ENCODE measurements around the gene B3GALT2. TPM values are rescaled to one million over a fixed set of nuclear protein-coding genes. Genes with fewer than 3 reads are reported as not detected.
"Not testable (repeated sequence)": the region's sequence is repeated elsewhere in the genome, so short reads cannot be mapped to it uniquely, and the experiment has no call there.

B3GALT2 gene
- total RNA-seq (10 to 100 TPM; 36.4 to 73.5 (median 57.0) TPM), polyA plus RNA-seq (25.5 TPM)
- long read RNA-seq, donor 1, transcript B3GALT2-201 (2 exons, 3,274 nt) = major isoform, 96 of 99 reads
- long read RNA-seq, donor 1, partial matches to known transcripts = 0 of 99 reads
- long read RNA-seq, donor 1, other reads (novel, unspliced or antisense) = 3 of 99 reads
- long read RNA-seq, donor 2, transcript B3GALT2-201 (2 exons, 3,274 nt) = major isoform, 34 of 35 reads
- long read RNA-seq, donor 2, partial matches to known transcripts = 0 of 35 reads
- long read RNA-seq, donor 2, other reads (novel, unspliced or antisense) = 1 of 35 reads
- long read RNA-seq, donor 3, transcript B3GALT2-201 (2 exons, 3,274 nt) = major isoform, 64 of 68 reads
- long read RNA-seq, donor 3, partial matches to known transcripts = 0 of 68 reads
- long read RNA-seq, donor 3, other reads (novel, unspliced or antisense) = 4 of 68 reads
- long read RNA-seq, donor 4, transcript B3GALT2-201 (2 exons, 3,274 nt) = major isoform, 28 of 30 reads
- long read RNA-seq, donor 4, partial matches to known transcripts = 0 of 30 reads
- long read RNA-seq, donor 4, other reads (novel, unspliced or antisense) = 2 of 30 reads

DNA sequence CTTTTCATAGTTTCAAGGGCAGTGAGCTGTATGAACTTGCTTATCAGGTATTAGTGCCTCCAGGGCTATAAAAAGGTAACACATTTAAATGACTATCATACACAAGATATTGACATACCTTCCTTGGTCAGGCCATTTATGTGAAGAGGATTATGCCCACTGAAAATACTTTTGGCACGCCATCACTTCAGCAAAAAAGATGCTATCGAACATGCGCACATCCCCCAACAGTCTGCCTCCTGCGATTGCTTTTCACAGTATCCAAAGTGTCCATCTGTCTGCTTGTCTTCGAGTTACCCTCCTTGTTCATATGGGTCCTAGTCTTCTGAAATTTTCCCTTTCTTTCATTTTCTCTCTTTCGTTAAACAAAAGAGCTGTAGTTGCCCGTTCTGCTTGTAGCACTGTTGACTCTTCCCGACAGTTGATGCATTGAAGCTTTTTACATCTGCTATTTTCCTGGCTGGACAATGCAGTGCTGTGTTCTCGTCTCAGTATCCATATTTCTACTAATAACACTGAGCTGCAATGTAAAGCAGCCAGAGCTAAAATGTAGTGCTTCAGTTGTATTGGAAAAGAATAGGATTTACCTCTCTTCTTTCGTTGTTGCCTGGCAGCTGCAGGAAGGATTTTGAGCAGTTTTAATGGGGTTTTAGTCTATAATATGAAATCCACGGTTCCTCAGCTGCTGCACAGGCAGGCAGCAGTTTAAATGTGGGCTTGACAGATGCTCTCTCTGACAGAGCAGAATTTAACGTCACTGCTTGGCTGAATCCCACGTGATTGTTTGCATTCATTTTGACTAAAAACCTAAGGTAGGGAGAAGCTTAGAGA is at the start of gene B3GALT2:
Gene B3GALT2, minus strand, starts transcription at position 713 of the 831 bp plus-strand sequence. CDS start 5,051 bp downstream, outside the sequence.
- Histone ChIP-seq H3K9me3 (ENCODE audit: control insufficient read depth, low read length) (no peaks in the 10 kb centered on the region), H3K27ac (ENCODE audit: low read length) (peak within 1 kb of the TSS; percentile 82), H3K4me3 (ENCODE audit: low read length) (peak within 1 kb of the TSS; percentile 58), H3K27me3 (ENCODE audit: control insufficient read depth, insufficient read depth) (no peaks in the 10 kb centered on the region), H3K4me1 (ENCODE audit: control insufficient read depth, insufficient read depth, low read length) (no peaks in the 10 kb centered on the region)
- peak; percentile 73 to 75 for ATAC-seq
- intact Hi-C loops (cut with DNase I) = loop anchor here in 2 of 4 donors (5.0 to 10.0 kb wide), 3 partner anchors 471 to 1109 kb away; no protein-coding TSS in a partner anchor
- no peak for DNase-seq
- WGBS = 22% methylated on average over 13 of the region's 13 CpGs

DNA sequence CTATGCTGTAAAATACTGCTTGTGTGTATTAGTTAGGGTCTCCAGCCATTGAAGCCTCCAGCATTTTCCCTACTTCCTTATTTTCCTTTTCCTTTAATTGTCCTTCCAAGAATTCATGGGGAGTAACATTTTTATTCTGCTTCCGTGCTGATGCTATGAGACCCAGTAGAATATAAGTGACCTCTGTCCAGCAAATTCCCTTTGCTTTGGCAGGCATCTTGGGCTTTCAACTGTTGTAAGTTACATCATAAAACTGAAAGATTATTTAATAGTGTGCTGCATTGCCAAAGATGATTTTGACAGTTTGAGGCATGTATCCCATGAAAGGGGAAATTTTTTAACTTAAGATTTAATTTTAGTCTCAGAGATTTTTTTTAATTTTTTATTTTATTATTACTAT is 48.1 kb upstream of the B3GALT2 start:
- ATAC-seq (no peak), DNase-seq (no peak)
- H3K9me3 ChIP-seq (ENCODE audit: control insufficient read depth, low read length) = no peaks in the 10 kb centered on the region
- H3K27ac ChIP-seq (ENCODE audit: low read length) = no peak overlapping the region
- WGBS = 26% methylated on average over 1 of the region's 1 CpG
- H3K4me1 ChIP-seq (ENCODE audit: control insufficient read depth, insufficient read depth, low read length) = no peaks in the 10 kb centered on the region
- intact Hi-C loops (cut with DNase I) = no loop called here
- no peaks in the 10 kb centered on the region for H3K27me3 ChIP-seq (ENCODE audit: control insufficient read depth, insufficient read depth)
- no peak overlapping the region for H3K4me3 ChIP-seq (ENCODE audit: low read length)

DNA sequence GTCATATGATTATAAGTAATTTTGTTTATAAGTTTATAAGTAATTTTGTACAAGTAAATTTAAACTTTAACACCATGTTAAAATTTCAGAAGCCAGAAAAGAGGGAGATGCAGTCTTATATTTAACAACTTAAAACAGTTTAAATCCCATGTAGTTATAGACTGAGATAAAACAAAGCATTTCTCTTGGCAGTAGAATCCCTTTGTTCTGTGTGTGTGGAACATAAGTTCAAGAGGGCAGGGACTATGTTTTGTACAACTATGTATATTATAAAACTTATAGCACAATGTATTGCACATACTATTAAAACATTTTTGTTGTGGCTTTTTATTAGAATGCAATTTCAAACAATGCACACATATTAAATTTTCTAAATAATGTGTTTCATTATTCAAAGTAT is 44.7 kb upstream of the B3GALT2 start:
- DNase-seq; H3K27ac ChIP-seq (ENCODE audit: low read length); H3K4me3 ChIP-seq (ENCODE audit: low read length); ATAC-seq; intact Hi-C loops (cut with DNase I); H3K27me3 ChIP-seq (ENCODE audit: control insufficient read depth, insufficient read depth); H3K4me1 ChIP-seq (ENCODE audit: control insufficient read depth, insufficient read depth, low read length); H3K9me3 ChIP-seq (ENCODE audit: control insufficient read depth, low read length): not testable (repeated sequence)

DNA sequence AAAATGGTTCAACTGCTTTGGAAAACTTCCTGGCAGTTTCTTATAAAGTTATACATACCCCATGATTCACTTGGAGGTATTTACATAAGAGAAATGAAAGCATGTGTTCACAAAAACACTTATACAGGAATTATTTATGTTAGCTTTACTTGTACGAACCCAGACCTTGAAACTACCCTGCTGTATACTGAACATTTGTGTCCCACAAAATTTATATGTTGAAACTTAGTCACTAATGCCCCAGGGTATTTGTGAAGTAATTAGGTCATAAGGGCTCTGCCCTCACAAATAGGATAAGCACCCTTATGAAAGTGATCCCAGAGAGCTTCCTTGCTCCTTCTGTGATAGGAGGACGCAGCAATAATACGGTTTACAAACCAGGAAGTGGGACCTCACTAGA is 42.7 kb upstream of the B3GALT2 start:
- ATAC-seq (no peak), DNase-seq (no peak)
- Histone ChIP-seq H3K27me3 (ENCODE audit: control insufficient read depth, insufficient read depth) (no peaks in the 10 kb centered on the region), H3K27ac (ENCODE audit: low read length) (no peak overlapping the region), H3K9me3 (ENCODE audit: control insufficient read depth, low read length) (no peaks in the 10 kb centered on the region), H3K4me3 (ENCODE audit: low read length) (no peak overlapping the region), H3K4me1 (ENCODE audit: control insufficient read depth, insufficient read depth, low read length) (no peaks in the 10 kb centered on the region)
- intact Hi-C loops (cut with DNase I) = no loop called here
- 61% methylated on average over 3 of the region's 3 CpGs for WGBS

GRCh38 chr1:193222056-193222615 is 35.7 kb upstream of the B3GALT2 start:
- H3K27ac ChIP-seq (ENCODE audit: low read length) = no peak overlapping the region
- ATAC-seq = peak; percentile 52 to 71

GRCh38 chr1:193221651-193222050 is 35.2 kb upstream of the B3GALT2 start:
- H3K4me1 ChIP-seq (ENCODE audit: control insufficient read depth, insufficient read depth, low read length) = no peaks in the 10 kb centered on the region
- DNase-seq (no peak), ATAC-seq (no peak)
- no peak overlapping the region for H3K4me3 ChIP-seq (ENCODE audit: low read length)
- H3K9me3 ChIP-seq (ENCODE audit: control insufficient read depth, low read length) = no peaks in the 10 kb centered on the region
- intact Hi-C loops (cut with DNase I) = no loop called here
- no peaks in the 10 kb centered on the region for H3K27me3 ChIP-seq (ENCODE audit: control insufficient read depth, insufficient read depth)
- no peak overlapping the region for H3K27ac ChIP-seq (ENCODE audit: low read length)

More at GRCh38 chr1:193222056-193222615, 35.7 kb upstream of the B3GALT2 start:
- intact Hi-C loops (cut with DNase I) = no loop called here
- Histone ChIP-seq H3K4me1 (ENCODE audit: control insufficient read depth, insufficient read depth, low read length) (no peaks in the 10 kb centered on the region), H3K9me3 (ENCODE audit: control insufficient read depth, low read length) (no peaks in the 10 kb centered on the region), H3K27me3 (ENCODE audit: control insufficient read depth, insufficient read depth) (no peaks in the 10 kb centered on the region), H3K4me3 (ENCODE audit: low read length) (no peak overlapping the region)
- no peak for DNase-seq
- WGBS = 39% methylated on average over 8 of the region's 8 CpGs

DNA sequence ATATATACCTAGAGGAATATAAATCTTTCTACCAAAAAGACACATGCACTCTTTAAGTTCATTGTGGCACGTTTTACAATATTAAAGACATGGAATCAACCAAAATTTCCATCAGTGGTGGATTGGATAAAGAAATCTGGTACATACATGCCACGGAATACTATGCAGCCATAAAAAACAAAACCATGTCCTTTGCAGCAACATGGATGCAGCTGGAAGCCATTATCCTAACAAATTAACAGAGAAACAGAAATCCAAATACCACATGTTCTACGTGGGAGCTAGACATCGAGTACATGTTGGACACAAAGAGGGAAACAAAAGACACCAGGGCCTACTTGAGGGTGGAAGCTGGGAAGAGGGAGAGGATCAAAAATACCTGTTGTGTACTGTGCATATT is 33.0 kb upstream of the B3GALT2 start:
- intact Hi-C loops (cut with DNase I) = no loop called here
- ATAC-seq (no peak), DNase-seq (no peak)
- no peak overlapping the region for H3K27ac ChIP-seq (ENCODE audit: low read length)
- 94% methylated on average over 4 of the region's 4 CpGs for WGBS
- no peaks in the 10 kb centered on the region for H3K4me1 ChIP-seq (ENCODE audit: control insufficient read depth, insufficient read depth, low read length)
- H3K27me3 ChIP-seq (ENCODE audit: control insufficient read depth, insufficient read depth) = no peaks in the 10 kb centered on the region
- no peak overlapping the region for H3K4me3 ChIP-seq (ENCODE audit: low read length)
- no peaks in the 10 kb centered on the region for H3K9me3 ChIP-seq (ENCODE audit: control insufficient read depth, low read length)

GRCh38 chr1:193216920-193217319 is 30.5 kb upstream of the B3GALT2 start:
- peak; percentile 63 to 85 for ATAC-seq
- Histone ChIP-seq H3K27me3 (ENCODE audit: control insufficient read depth, insufficient read depth) (no peaks in the 10 kb centered on the region), H3K4me3 (ENCODE audit: low read length) (no peak overlapping the region), H3K27ac (ENCODE audit: low read length) (no peak overlapping the region), H3K4me1 (ENCODE audit: control insufficient read depth, insufficient read depth, low read length) (no peaks in the 10 kb centered on the region), H3K9me3 (ENCODE audit: control insufficient read depth, low read length) (no peaks in the 10 kb centered on the region)
- WGBS = 77% methylated on average over 8 of the region's 8 CpGs
- DNase-seq = peak; percentile 30 to 48 (median 47)
- intact Hi-C loops (cut with DNase I) = no loop called here

DNA sequence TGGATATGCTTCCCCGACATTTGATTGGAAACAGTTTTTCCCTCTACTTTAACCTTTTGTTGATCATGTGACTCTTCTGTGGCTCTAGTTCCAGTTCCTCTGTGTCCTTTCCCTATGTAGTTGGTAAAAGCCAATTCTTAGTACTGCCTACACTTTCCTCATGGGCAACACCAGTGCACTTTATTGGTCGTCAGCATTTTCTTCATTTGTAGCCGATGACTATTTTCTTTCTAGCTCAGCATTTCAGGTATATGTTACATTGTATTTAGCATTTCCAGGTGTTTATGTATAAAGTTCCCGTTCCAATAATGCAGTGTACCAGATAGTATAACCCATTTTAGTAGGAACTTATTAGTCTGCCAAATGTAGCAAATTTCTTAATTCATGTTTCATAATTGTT is 27.6 kb upstream of the B3GALT2 start:
- intact Hi-C loops (cut with DNase I) = no loop called here
- 97% methylated on average over 4 of the region's 4 CpGs for WGBS

DNA sequence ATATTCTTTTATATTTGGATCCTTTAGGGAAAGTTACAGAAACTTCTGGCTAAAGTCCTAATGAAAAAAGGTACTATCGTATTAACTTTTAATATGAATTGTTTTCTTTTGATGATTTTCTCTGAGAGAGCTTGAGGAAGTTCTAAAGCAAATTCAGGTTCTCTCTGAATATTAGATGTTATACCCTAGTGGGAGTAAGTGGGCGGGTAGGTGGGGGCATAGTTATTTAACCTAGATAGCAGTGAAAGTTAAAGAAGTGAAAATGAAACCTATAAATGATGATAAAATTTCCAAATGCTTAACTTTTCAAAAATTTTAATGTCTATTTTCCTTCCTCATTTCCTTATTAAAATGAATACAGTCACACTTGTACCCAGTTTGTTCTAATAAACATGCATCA is 26.2 kb upstream of the B3GALT2 start:
- Histone ChIP-seq H3K9me3 (ENCODE audit: control insufficient read depth, low read length) (no peaks in the 10 kb centered on the region), H3K27me3 (ENCODE audit: control insufficient read depth, insufficient read depth) (no peaks in the 10 kb centered on the region), H3K4me1 (ENCODE audit: control insufficient read depth, insufficient read depth, low read length) (peaks cover 2% of the 10 kb centered on the region), H3K4me3 (ENCODE audit: low read length) (no peak overlapping the region), H3K27ac (ENCODE audit: low read length) (no peak overlapping the region)
- WGBS = 97% methylated on average over 2 of the region's 2 CpGs
- no peak for DNase-seq
- ATAC-seq = no peak
- intact Hi-C loops (cut with DNase I) = no loop called here

More for the DNA sequence above, 27.6 kb upstream of the B3GALT2 start:
- H3K9me3 ChIP-seq (ENCODE audit: control insufficient read depth, low read length) = no peaks in the 10 kb centered on the region
- H3K27me3 ChIP-seq (ENCODE audit: control insufficient read depth, insufficient read depth) = no peaks in the 10 kb centered on the region
- H3K27ac ChIP-seq (ENCODE audit: low read length) = no peak overlapping the region
- DNase-seq (no peak), ATAC-seq (no peak)
- no peak overlapping the region for H3K4me3 ChIP-seq (ENCODE audit: low read length)
- H3K4me1 ChIP-seq (ENCODE audit: control insufficient read depth, insufficient read depth, low read length) = peaks cover 2% of the 10 kb centered on the region

Data from right cardiac atrium (tissue), 5 donors.